ENCODE measurements around the gene DEPDC7. TPM values are rescaled to one million over a fixed set of nuclear protein-coding genes. Genes with fewer than 3 reads are reported as not detected.

DEPDC7 gene
- total and polyA plus RNA-seq, 9 of the 15 experiments (the other 6 are each of a cell fraction or from before 2014, with no cell fraction given) = 5.4 to 19.9 (median 12.0) TPM

GRCh38 chr11:33001751-33002542 lies 13.7 kb upstream of the DEPDC7 start:
- in situ Hi-C loops (cut with MboI) = no loop called here
- no peak for FAIRE-seq
- no peak; the same call in 2 of the 3 replicates for ATAC-seq
- no peak overlapping the region for H3K9ac ChIP-seq (ENCODE audit: insufficient read depth in 1 of 2, low read depth in 2 of 2, low read length in 2 of 2)
- no peaks in the 10 kb centered on the region for H3K9me3 ChIP-seq (replicated peaks; ENCODE audit: control insufficient read depth, insufficient read depth, low read depth, low read length)
- no peak overlapping the region for H3K4me2 ChIP-seq (ENCODE audit: insufficient read depth, low read length)
- WGBS (ENCODE audit: insufficient coverage, low coverage, missing lambda C conversion rate) = 28% methylated on average over 8 of the region's 8 CpGs
- intact Hi-C loops (cut with micrococcal nuclease) = no loop called here
- BruUV-seq (replicated peaks) = no TSS peak
- no peak overlapping the region for H3K27ac ChIP-seq (ENCODE audit: extremely low read depth, low read depth, low read length)
- DNase-seq (ENCODE audit: extremely low read depth in 1 of 4, low spot score in 3 of 4) = no peak
- H3K4me1 ChIP-seq (replicated peaks in 1 of 2; ENCODE audit: control insufficient read depth in 2 of 2, insufficient read depth in 2 of 2, low read length in 2 of 2) = no peaks in the 10 kb centered on the region
- no peaks in the 10 kb centered on the region for H3K9me1 ChIP-seq (ENCODE audit: control insufficient read depth, insufficient read depth, low read length)
- H3K27me3 ChIP-seq (ENCODE audit: control insufficient read depth in 2 of 2, insufficient read depth in 2 of 2, low read length in 2 of 2) = peaks cover 4 to 9% of the 10 kb centered on the region in 2 experiments; a peak in 2 of 5 replicates
- ChIA-PET CTCF (ENCODE audit: low intra/inter-chr PET ratio) (no interaction called here), POLR2A (interaction anchor here (0.6 kb wide), 1 partner anchor 21 kb away, joined by 3 read pairs; no protein-coding TSS in a partner anchor)
- H3K36me3 ChIP-seq (ENCODE audit: control insufficient read depth, insufficient read depth, low read length) = no peaks in the 10 kb centered on the region
- no peak overlapping the region for H2AFZ ChIP-seq (ENCODE audit: low read depth, low read length)
- H4K20me1 ChIP-seq (replicated peaks; ENCODE audit: control insufficient read depth, insufficient read depth, low read length) = no peaks in the 10 kb centered on the region
- H3K79me2 ChIP-seq (ENCODE audit: control insufficient read depth, insufficient read depth, low read length) = no peaks in the 10 kb centered on the region
- no peak overlapping the region for H3K4me3 ChIP-seq
- TF ChIP-seq HEY1 (CRISPR knock-in tag; IDR thresholded peaks at IDR 0.05; ENCODE audit: borderline replicate concordance) = no peak
- TF ChIP-seq HES1 (IDR thresholded peaks at IDR 0.05; ENCODE audit: low read depth) = no peak
- TF ChIP-seq SUPT5H (IDR thresholded peaks at IDR 0.05) = no peak
- no peak for TF ChIP-seq SMAD3 (CRISPR knock-in tag; conservative IDR thresholded peaks at IDR 0.05)
- no peak for TF ChIP-seq CBX3 (IDR thresholded peaks at IDR 0.05; ENCODE audit: borderline replicate concordance in 1 of 2, low read length in 2 of 2)
- TF ChIP-seq FOXP4 (CRISPR knock-in tag; IDR thresholded peaks at IDR 0.05; ENCODE audit: borderline replicate concordance) = no peak
- TF ChIP-seq PKNOX1 (IDR thresholded peaks at IDR 0.05) = no peak
- TF ChIP-seq OTX1 (CRISPR knock-in tag; IDR thresholded peaks at IDR 0.05) = no peak
- no peak for TF ChIP-seq HMBOX1 (IDR thresholded peaks at IDR 0.05)
